Lower leg skin (tissue), 3 donors: ENCODE data around the gene STEAP2.

Experiments used
- POLR2A ChIP-seq, 2 donors: fragments of 450-650 bp; IDR thresholded peaks; one replicate each; pipeline ENCODE4 v1.6.1; 2016 to 2017; ENCODE audit warnings: antibody characterized with exemption in 2 of 2, mild to moderate bottlenecking in 1 of 2, moderate library complexity in 1 of 2
- TF ChIP-seq, protein P1 (sequence below), 3 donors: fragments of 450-650 bp; IDR thresholded peaks; one replicate each; pipeline ENCODE4 v1.5.1; 2016; ENCODE audit warnings: antibody characterized with exemption in 3 of 3, mild to moderate bottlenecking in 3 of 3, moderate library complexity in 2 of 3

DNA sequence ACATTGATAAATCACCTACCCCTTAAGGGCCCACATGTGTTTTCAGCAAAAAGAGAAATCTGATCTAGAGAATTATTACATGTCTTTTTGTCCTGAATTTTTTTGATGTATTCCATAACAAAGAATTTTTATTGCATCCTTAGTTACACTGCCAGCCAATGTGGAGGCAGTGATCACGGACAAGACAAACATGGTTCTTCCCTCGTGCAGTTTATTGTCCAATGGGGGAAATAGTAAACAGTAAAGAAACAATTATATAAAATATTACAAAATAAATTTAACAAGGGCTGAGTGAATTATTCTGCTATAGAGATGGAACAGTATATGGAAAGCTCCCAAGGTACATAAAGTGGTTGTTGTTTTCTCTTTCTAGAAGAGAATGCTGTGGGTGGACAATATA, 2.0 kb downstream of the STEAP2 start:
- no peak for TF ChIP-seq POLR2A (IDR thresholded peaks at IDR 0.05)
- TF ChIP-seq, protein P1, sequence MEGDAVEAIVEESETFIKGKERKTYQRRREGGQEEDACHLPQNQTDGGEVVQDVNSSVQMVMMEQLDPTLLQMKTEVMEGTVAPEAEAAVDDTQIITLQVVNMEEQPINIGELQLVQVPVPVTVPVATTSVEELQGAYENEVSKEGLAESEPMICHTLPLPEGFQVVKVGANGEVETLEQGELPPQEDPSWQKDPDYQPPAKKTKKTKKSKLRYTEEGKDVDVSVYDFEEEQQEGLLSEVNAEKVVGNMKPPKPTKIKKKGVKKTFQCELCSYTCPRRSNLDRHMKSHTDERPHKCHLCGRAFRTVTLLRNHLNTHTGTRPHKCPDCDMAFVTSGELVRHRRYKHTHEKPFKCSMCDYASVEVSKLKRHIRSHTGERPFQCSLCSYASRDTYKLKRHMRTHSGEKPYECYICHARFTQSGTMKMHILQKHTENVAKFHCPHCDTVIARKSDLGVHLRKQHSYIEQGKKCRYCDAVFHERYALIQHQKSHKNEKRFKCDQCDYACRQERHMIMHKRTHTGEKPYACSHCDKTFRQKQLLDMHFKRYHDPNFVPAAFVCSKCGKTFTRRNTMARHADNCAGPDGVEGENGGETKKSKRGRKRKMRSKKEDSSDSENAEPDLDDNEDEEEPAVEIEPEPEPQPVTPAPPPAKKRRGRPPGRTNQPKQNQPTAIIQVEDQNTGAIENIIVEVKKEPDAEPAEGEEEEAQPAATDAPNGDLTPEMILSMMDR (IDR thresholded peaks at IDR 0.05), result no peak
